ENCODE data around the gene MIOS. TPM values are rescaled to one million over a fixed set of nuclear protein-coding genes. Genes with fewer than 3 reads are reported as not detected.
A peak's percentile ranks its signal among the peaks of the same experiment; 100 is the strongest.
"Not testable (repeated sequence)": the region's sequence is repeated elsewhere in the genome, so short reads cannot be mapped to it uniquely, and the experiment has no call there.

The MIOS gene
- total RNA-seq, 1 donor from 2014 or later, result 33.7 TPM

DNA sequence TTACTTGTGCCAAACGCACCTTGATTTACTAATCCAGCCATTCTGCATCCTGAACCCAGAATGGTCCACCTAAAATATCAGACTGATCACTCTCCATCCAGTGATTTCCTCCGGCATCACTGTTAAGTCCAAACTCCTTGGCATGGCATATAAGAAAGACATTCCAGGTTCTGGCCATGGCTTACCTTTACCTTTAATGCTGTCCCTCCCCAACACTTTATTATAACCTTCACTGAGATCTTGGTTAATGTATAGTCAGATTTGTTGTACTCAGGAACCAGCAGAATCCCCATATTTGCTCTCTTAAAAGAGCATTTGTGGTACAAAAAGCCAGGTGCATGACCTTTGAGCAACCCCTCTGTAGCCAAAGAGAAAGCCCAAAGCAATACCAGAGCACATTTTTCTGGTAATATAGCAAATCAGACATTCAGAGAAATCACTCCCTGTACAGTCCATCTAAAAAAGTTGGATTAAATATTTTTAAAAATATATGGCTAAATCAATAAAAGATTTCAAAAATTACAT is 84.1 kb downstream of the MIOS start:
- no peak for DNase-seq (ENCODE audit: low spot score in 2 of 2, unreplicated experiment in 2 of 2)
- no peak overlapping the region for H3K27ac Mint-ChIP-seq
- no peaks in the 10 kb centered on the region for H3K27me3 Mint-ChIP-seq (ENCODE audit: low read depth)
- TF ChIP-seq, protein P1, sequence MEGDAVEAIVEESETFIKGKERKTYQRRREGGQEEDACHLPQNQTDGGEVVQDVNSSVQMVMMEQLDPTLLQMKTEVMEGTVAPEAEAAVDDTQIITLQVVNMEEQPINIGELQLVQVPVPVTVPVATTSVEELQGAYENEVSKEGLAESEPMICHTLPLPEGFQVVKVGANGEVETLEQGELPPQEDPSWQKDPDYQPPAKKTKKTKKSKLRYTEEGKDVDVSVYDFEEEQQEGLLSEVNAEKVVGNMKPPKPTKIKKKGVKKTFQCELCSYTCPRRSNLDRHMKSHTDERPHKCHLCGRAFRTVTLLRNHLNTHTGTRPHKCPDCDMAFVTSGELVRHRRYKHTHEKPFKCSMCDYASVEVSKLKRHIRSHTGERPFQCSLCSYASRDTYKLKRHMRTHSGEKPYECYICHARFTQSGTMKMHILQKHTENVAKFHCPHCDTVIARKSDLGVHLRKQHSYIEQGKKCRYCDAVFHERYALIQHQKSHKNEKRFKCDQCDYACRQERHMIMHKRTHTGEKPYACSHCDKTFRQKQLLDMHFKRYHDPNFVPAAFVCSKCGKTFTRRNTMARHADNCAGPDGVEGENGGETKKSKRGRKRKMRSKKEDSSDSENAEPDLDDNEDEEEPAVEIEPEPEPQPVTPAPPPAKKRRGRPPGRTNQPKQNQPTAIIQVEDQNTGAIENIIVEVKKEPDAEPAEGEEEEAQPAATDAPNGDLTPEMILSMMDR (IDR thresholded peaks at IDR 0.05; ENCODE audit: unreplicated experiment), result no peak
- H3K9me3 Mint-ChIP-seq, result peaks cover 2% of the 10 kb centered on the region
- H3K4me1 Mint-ChIP-seq, result peaks cover 5% of the 10 kb centered on the region
- no peak overlapping the region for H3K4me3 Mint-ChIP-seq
- peaks cover 7% of the 10 kb centered on the region for H3K36me3 Mint-ChIP-seq

DNA sequence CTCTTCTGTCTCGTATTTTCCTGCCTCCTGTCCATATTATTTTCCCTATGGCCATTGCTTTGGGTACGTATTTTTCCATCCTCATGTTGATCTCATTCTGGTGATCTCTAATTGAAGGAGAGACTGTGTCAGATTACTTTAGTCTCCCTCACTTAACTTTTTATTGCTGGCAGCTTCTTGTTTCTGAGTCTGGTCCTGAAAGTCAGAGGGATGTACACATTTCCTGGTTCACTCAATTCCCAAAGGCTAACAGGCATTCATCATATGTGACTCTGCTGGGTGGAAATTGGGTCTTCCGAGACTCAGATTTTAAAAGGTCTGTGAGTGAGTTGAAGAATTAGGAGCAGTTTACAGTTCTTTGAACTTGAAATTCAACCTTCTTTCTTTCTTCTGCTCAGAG is 84.8 kb downstream of the MIOS start:
- TF ChIP-seq, protein P1 (IDR thresholded peaks at IDR 0.05; ENCODE audit: unreplicated experiment), result no peak
- H3K4me3 Mint-ChIP-seq, result no peak overlapping the region
- H3K27ac Mint-ChIP-seq, result no peak overlapping the region

DNA sequence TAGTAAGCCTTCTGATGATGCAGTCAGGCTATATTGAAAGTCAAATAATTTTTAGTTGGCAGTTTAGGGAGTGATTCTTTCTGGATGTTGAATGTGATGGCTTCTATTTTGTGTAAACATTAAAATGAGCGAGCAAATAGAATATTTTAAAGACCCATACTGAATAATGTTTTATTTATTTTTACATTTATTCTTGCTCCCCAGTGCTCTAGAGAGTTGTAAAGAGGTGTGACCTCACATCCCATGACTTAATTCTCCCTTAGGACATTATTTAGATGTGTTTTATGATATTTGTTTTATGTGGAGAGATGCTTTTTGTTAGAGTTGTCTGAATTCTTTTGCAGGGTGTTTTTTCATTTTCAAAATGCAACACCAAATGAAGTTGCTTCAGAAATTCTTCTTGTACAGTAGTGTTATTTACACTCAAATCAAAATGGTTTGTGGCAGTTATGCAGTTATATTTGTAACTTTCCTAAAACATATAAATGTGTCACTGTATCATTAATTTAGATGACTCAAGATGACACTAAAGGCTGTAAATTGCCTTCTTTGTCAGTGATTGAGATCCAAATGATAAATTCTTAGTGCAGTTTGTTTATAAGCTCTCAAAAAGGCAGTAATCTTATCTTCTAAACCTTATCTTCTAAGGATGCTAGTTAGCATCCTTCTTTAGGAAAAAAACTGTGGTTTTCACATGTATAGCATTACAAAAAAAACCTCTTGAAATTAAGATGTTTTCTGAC is 86.3 kb downstream of the MIOS start:
- Mint-ChIP-seq H3K27ac (no peak overlapping the region), H3K27me3 (ENCODE audit: low read depth) (no peaks in the 10 kb centered on the region), H3K9me3 (peaks cover 13% of the 10 kb centered on the region), H3K4me1 (peaks cover 2% of the 10 kb centered on the region), H3K36me3 (peaks cover 12% of the 10 kb centered on the region), H3K4me3 (no peak overlapping the region)
- no peak for DNase-seq (ENCODE audit: low spot score in 2 of 2, unreplicated experiment in 2 of 2)
- TF ChIP-seq, protein P1 (IDR thresholded peaks at IDR 0.05; ENCODE audit: unreplicated experiment), result no peak

More for the DNA sequence above, 84.8 kb downstream of the MIOS start:
- peaks cover 3% of the 10 kb centered on the region for H3K36me3 Mint-ChIP-seq
- H3K4me1 Mint-ChIP-seq, result peaks cover 5% of the 10 kb centered on the region
- DNase-seq (ENCODE audit: low spot score in 2 of 2, unreplicated experiment in 2 of 2), result no peak
- H3K27me3 Mint-ChIP-seq (ENCODE audit: low read depth), result no peaks in the 10 kb centered on the region
- H3K9me3 Mint-ChIP-seq, result no peaks in the 10 kb centered on the region

DNA sequence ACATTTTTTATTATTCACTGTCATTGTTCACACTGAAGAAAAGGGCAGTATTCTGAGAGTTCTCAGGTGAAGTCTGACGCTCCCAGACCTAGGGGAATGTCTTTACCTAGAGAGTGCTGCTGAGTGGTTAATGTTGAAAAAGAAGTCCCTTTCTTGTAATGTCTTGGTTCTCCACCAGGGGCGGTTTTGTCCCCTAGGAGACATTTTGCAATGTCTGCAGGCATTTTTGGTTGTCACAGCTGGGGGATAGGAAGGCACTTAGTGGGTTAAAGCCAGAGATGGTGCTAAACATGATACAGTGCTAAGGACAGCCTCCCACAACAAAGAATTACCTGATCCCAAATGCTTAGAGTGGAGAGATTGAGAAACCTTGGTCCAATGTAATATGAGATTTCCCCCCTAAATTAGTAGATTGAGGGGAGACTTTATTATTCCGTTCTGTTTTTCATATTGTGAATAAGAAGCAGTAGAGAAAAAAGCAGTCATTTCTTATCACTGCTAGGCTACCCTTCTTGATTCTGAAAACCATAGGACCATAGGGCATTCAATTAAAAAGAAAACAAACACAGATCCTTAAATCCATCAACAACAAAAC is 87.0 kb downstream of the MIOS start:
- H3K27ac Mint-ChIP-seq, result no peak overlapping the region
- H3K36me3 Mint-ChIP-seq, result peaks cover 19% of the 10 kb centered on the region
- H3K4me1 Mint-ChIP-seq, result peaks cover 2% of the 10 kb centered on the region
- TF ChIP-seq, protein P1 (IDR thresholded peaks at IDR 0.05; ENCODE audit: unreplicated experiment), result peak; percentile 71
- H3K27me3 Mint-ChIP-seq (ENCODE audit: low read depth), result no peaks in the 10 kb centered on the region
- H3K4me3 Mint-ChIP-seq, result no peak overlapping the region
- DNase-seq (ENCODE audit: low spot score in 2 of 2, unreplicated experiment in 2 of 2), result no peak
- peaks cover 20% of the 10 kb centered on the region for H3K9me3 Mint-ChIP-seq

DNA sequence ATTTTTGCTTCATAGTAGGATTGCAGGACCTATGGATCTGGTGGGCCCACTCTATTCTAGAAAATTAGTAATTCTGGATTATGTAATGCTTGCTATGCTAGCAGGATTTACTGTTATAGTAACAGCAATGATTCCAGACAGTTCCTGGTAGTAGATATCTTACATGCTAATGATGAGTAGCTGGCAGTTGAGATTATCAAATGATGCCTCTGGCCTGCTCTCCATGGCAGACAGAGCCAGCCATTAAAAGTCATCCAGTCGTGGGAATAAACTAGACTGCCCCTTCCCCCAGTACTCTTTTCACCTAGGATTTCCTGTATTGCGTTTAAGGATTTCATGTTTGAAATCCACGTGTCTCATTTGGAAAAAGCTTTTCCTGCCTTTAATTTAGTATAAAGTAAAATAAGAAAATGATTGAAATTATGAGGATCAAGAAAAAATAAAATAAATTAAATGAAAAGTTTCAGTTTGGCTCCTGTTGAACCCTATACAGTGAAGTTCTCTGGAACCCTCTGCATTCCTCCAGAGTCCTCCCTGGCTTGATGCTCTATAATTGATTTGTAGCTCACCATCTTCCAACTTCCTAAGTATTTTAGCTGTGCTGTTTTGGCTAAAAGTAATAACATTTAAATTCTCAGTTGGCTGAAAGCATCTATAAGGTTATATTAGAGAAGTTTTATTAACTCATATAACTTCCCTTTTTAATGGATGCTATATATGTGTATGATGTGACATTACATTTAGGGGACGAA is 88.5 kb downstream of the MIOS start:
- H3K4me1 Mint-ChIP-seq, result peaks cover 2% of the 10 kb centered on the region
- H3K36me3 Mint-ChIP-seq, result peaks cover 29% of the 10 kb centered on the region
- DNase-seq (ENCODE audit: low spot score in 2 of 2, unreplicated experiment in 2 of 2), result no peak
- H3K27ac Mint-ChIP-seq, result no peak overlapping the region
- H3K4me3 Mint-ChIP-seq, result no peak overlapping the region
- TF ChIP-seq, protein P1 (IDR thresholded peaks at IDR 0.05; ENCODE audit: unreplicated experiment), result no peak
- no peaks in the 10 kb centered on the region for H3K27me3 Mint-ChIP-seq (ENCODE audit: low read depth)
- H3K9me3 Mint-ChIP-seq, result peaks cover 35% of the 10 kb centered on the region

DNA sequence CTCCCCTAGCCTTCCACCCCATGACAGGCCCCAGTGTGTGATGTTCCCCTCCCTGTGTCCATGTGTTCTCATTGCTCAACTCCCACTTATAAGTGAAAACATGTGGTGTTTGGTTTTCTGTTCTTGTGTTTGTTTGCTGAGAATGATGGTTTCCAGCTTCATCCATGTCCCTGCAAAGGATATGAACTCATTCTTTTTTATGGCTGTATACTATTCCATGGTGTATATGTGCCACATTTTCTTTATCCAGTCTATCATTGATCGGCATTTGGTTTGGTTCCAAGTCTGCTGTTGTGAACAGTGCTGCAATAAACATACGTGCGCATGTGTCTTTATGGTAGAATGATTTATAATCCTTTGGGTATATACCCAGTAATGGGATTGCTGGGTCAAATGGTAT is 89.8 kb downstream of the MIOS start:
- not testable (repeated sequence) for DNase-seq (ENCODE audit: low spot score in 2 of 2, unreplicated experiment in 2 of 2); H3K27ac Mint-ChIP-seq; H3K27me3 Mint-ChIP-seq (ENCODE audit: low read depth); H3K4me3 Mint-ChIP-seq; H3K4me1 Mint-ChIP-seq
- H3K36me3 Mint-ChIP-seq, result peaks cover 29% of the 10 kb centered on the region
- H3K9me3 Mint-ChIP-seq, result peaks cover 40% of the 10 kb centered on the region

Measured in mesothelial cell of epicardium (in vitro differentiated cells).